GM19328 (cell line): Measurements from ENCODE around the gene CREM.

Experiments used
- ATAC-seq: cut with Tn5 transposase; IDR thresholded peaks from one replicate; pipeline ENCODE4 v1.9.1; 2021; ENCODE audit warnings: mild to moderate bottlenecking, moderate library complexity; ENCODE audit not compliant: unreplicated experiment

The CREM gene

DNA sequence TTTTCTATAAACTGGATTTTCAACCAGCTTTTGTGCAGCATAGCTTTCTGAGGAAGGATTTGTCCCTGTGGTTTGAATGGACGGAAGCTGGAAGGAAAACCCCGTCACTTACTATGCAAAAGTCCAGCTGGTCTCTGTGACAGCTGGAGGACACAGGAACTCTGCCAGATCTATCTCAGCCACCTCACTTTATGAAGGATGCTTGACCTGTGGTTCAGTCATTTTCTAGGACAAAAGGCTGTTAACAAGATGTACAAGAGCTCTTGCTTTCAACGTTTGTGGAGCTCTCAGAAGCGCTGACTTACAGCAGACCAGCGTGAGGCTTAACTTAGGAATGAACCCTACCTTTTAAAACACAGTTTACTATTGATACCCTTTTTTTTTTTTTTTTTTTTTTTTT lies 90.8 kb downstream of the CREM start:
- no peak for ATAC-seq

DNA sequence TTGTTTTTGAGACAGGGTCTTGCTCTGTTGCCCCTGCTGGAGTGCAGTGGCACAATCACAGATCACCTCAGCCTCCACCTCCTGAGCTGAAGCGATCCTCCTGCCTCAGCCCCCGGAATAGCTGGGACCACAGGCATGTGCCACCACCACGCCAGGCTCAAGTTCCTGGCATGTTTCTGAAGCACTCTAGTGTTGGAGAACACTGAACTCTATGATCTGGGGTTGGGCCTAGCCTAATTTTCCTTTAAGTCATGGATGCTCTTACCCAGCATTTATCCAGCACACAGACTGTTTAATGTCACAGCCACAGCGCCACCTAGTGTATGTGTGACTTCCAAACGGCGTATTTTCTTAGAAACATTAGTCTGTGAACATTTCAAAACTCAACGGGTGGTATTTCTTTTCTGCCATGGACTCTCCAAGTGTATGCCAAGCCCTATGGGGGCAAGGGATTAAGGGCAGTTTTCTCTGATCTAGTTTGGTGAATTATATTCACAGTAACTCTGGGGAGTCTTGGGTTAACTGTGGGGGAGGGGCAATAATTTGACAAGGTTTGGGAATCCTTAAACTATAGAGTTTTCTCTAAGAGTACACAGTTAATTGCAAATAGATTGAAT lies 91.8 kb downstream of the CREM start:
- ATAC-seq: peak; percentile 66

DNA sequence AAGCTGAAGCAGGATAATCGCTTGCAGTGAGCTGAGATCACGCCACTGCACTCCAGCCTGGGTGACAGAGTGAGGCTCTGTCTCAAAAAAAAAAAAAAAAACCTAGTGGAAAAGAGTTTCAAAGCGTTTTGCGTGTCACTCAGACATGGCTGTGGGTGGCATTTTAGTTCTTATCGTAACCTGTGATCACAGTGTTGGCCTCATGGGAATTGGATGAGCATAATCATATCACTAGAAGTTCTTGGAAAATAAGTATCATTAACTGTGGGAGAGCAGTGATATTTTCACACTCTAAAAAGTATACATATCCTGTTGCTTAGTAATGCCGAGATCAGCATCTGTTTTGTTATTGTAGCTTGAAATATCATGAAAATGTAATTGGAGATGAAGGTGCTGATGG lies 92.6 kb downstream of the CREM start:
- ATAC-seq: no peak

DNA sequence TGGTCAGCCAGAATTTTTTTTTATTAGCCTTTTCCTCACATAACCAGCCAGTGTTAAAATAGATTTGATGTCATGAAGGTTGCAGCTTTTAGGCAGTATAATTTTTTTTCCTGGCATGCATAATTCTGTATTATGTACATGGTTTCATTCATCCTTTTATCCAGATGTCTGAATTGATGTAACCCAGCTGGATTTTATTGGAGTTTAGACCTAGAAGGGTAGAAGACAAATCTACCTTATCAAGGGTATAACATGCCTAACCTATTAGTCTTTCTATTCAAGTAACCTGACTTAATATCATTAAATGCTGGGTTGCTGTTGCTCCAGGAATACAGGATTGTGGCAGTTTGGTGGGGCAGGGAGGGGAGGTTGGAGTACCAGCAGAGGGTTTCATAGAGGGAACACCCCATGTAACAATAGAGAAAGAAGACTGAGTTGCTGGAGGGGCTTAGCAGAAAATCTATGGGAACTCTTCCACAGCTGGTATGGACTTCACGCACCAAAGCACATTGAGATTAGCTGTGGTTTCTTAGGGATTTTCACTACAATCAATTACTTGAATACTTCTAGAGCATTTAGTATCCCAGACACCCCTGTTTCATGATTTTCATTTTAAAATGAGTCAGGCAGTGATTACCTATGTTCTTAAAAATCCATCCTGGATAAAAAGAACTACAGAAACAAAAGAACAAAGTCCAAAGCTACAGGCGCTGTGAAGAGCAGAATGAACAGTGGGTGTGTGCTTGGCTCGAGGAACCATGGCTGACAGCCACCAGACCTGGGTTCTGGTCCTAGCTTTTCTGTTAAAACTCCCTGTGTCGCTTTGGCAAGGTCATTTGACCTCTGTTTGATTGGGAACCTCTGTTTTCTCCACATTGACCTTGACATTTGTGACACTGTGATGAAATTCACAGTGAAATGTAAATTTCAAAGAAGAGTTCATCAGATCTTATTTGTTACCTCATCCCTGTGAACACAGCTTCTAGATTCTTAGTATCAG lies 93.5 kb downstream of the CREM start:
- no peak for ATAC-seq

DNA sequence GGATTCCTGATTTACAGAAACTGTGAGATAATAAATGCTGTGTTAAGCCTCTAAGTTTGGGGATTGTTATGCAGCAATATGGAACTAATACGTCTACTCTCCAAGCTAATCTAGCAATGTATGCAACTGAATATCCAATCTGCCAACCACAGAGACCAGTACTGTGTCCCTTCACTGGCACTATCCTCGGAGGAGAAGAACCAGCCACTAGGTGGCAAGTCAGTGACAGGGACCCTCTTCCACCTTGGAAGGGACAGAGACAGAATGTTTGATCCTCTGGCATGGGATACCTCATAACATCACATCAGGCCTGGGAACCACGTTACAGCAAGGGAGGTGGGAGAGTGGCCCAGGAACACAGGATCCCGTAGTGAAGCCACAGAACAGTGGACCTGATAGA lies 96.4 kb downstream of the CREM start:
- ATAC-seq: no peak

DNA sequence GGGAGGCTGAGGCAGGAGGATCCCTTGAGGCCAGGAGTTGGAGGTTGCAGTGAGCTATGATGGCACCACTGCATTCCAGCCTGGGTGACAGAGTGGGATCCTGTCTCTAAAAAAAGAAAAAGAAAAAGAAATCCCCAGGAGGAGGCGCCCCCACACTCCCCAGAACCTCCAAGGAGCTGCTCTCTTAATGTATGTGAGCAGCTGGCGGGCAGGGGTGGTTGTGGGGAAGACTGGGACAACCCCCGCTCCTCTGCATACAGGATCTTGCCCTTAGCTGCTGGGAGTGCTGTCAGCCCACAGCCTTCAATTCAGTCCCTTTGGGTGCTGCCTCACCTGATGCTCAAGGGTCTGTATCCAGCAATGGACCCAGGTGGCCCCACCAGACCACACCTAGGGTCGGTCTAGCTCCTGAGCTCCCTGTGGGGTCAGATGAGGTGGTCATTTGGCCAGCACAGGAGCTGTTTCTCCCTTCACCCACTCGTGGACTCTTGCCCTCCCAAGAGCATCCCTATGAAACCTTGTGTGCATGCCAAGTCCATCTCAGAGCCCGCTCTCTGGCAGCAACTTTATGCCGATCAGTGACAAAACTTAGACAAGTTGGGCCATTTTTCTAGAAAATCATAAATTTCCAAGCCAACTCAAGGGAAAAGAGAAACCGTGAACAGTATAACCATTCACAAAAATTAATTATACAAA lies 97.5 kb downstream of the CREM start:
- no peak for ATAC-seq

DNA sequence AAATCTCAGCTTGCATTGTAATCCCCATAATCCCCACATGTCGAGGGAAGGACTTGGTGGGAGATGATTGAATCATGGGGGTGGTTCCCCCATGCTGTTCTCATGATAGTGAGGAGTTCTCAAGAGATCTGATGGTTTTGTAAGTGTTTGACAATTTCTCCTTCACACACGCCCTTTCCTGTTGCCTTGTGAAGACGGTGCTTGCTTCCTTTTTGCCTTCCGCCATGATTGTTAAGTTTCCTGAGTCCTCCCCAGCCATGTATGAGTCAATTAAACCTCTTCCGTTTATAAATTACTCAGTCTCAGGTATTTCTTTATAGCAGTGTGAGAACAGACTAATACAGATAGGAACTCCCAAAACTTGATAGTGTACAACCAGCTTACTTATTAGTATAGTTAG lies 98.6 kb downstream of the CREM start:
- no peak for ATAC-seq

DNA sequence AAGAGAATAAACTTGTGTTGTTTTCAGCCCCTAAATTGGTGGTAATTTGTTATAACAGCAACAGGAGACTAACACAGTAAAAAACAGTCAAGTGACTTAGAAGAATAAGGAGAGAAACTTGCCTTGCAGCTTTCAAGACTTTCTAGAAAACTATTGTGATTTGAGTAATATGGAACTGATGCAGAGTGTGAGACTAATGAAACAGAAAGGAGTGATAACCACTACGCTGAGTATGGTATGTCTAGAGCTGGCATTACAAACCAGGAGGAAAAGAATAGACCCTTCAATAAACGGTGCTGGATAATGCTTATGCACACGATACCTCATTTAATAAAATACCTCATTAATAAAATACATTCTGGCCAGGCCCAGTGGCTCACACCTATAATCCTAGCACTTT lies 99.9 kb downstream of the CREM start:
- ATAC-seq: no peak

DNA sequence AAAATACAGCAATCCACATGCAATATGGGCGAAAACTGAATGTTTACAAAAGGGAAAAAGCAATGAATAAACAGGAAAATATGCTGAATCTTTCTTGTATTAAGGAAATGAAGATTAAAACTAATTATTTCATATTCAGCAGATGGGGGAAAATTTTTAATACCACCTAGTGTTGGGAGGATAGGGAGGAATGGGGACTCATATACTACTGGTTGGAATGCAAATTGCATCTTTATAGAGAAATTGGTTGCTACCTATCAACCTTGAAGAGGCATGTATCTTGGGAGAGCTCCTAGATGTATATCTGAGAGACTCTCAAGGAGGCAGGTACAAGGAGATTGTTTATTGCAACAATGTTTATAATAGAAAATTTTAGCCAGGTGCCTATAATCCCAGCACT lies 101.4 kb downstream of the CREM start:
- ATAC-seq: no peak

DNA sequence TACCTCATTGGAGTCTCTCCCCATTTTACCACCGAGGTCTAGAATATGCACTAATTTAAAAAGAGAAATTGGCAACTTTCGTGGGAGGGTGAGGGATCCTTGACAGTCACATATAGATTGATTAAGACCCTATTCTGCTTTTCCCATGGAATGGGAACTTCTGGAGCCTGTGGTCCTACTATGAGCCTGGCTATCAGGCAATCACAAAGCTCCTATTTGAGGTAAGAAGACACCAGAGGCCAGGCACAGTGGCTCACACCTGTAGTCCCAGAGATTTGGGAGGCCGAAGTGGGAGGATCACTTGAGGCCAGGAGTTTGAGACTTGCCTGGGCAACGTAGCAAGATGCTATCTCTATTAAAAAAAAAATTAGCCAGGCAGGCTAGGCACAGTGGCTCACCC lies 105.0 kb downstream of the CREM start:
- no peak for ATAC-seq

DNA sequence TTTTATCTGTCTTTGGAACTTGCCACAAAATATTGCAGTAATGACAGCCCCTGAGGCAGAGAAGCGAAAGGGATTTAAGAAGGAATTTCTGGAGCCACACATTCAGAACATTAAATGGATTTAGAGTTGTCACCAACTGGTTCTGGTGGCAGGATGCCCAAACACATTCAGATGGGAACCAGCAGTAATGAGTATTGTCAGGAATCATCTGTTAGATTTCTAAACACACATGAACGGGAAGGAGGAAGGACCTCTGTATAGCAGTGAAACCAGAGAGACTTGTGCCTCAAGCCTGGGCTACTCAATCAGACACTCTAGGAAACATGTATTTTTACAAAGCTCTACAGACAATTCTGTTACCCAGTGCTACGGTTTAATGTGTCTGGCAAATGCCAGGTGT lies 105.9 kb downstream of the CREM start:
- ATAC-seq: no peak

DNA sequence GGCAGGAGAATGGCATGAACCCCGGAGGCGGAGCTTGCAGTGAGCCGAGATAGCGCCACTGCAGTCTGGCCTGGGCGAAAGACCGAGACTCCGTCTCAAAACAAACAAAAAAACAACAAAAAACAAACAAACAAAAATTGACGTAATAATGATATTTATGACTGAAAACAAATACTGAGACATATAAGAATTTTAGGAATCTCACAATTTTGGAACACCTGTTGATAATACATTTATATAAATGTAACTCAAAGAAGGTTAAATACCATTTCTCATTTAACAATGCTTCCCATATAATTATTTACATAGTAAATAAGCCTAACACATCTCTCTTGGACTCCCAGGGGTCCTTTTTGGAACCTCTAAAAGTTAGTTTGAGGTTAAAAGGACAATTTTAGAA lies 107.4 kb downstream of the CREM start:
- no peak for ATAC-seq

DNA sequence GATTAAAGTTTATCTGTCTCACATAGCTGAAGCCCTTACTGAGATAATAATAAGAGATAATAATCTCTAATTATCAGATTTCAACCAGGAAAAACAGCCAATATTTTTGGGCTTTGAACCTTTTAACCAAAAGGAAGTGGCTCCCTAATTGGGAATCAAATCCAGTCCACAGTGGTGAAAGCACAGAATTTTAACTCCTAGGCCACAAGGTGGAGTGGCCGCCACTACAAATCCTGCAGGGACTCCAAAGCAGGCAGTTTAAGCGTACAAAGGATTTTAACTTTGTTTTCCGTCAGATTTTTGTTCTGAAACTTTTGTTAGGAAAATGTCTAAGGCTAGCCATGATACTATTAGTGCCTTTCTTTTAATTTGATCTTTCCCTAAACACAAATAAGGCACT lies 110.1 kb downstream of the CREM start:
- ATAC-seq: no peak

DNA sequence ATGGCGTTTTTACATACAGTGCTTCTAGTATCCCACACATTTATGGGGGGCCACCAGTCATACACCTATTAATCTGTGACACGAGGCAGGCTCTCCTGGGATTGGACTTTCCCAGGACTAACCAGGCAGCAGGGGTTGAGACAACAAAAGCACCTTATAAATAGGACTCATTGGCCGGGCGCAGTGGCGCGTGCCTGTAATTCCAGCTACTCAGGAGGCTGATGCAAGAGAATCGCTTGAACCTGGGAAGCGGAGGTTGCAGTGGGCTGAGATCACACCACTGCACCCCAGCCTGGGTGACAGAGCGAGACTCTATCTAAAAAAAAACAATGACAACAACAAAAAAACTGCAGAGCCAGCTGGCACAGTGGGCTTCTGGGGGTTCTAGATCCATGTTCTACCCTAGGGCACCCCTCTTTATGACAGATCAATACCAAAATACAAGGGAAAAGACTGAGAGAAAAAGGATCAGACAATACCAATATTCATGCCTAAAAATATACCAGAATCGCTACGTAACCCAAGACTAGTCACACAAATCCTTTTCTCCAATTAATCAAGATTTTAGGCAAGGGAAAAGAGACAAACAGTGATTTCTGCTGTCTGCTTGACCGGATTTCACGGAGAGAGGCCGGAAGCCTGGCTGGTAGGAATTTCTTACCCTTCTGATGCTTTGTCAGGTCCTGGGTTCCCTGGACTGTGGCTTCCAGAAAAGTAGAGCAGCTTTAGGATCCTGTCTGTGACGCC lies 111.3 kb downstream of the CREM start:
- no peak for ATAC-seq

DNA sequence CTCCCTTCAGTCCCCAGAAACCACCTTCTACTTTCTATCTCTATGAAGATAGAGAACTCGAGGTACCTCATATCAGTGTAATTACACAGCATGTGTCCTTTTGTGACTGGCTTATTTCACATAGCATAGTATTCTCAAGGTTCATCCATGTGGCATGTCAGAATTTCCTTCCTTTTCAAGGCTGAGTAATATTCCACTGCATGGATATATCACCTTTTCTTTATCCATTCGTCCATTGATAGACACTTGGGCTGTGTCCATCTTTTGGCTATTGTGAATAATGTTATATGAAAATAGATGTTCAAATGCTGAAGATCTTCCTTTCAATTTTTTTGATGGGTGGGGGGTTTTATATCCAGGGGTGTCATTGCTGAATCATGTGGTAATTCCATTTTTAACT lies 117.9 kb downstream of the CREM start:
- ATAC-seq: no peak

DNA sequence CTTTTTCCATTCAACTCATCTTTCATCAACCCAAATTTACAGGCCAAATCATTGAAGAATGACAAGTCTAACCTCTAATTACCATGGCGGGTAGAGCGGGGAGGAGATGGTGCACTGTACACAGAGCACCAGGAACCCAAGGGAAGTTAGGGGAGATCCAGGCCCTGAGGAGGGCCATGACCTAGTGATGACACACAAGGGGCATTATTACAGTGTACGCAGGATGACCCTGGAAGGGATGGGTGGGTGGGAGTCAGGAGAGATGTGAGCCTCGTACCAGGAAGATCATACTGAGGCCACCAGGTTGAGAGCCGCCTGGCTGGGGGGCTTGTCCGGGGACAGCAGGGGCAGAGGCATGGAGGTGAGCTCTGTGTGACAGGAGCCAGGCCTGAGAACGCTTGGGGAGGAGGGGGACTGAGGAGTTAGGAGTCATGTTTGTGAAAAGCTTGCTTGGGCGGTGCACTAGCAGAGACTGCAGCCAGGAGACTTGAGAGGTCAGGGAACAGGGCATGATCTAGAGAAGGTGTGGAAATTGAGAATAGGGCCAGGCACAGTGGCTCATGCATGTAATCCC lies 120.2 kb downstream of the CREM start:
- no peak for ATAC-seq

DNA sequence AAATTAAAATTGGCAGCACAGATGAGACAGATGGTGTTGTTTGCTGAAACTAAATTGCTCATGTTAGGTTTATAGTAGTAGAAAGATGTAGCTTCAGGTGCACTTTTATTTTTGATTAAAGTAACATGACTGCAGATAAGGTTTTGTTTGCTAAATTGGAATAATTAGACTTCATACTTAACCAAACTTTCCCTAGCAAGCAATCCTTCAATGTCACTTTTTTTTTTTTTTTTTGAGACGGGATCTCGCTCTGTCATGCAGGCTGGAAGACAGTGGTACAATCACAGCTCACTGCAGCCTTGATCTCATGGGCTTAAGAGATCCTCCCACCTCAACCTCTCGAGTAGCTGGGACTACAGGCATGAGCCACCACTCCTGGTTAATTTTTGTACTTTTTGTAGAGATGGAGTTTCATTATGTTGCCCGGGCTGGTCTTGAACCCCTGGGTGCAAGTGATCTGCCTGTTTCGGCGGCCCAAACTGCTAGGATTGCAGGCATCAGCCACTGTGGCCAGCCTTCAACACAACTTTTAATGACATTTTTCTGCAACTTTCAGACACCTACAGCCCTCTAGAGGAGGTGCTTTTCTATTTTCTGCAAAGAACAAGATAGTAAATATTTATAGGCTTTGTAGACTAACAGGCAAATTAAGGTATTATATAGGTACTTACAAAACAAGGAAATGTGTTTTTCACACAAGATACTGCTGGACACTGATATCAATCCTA lies 124.9 kb downstream of the CREM start:
- no peak for ATAC-seq

DNA sequence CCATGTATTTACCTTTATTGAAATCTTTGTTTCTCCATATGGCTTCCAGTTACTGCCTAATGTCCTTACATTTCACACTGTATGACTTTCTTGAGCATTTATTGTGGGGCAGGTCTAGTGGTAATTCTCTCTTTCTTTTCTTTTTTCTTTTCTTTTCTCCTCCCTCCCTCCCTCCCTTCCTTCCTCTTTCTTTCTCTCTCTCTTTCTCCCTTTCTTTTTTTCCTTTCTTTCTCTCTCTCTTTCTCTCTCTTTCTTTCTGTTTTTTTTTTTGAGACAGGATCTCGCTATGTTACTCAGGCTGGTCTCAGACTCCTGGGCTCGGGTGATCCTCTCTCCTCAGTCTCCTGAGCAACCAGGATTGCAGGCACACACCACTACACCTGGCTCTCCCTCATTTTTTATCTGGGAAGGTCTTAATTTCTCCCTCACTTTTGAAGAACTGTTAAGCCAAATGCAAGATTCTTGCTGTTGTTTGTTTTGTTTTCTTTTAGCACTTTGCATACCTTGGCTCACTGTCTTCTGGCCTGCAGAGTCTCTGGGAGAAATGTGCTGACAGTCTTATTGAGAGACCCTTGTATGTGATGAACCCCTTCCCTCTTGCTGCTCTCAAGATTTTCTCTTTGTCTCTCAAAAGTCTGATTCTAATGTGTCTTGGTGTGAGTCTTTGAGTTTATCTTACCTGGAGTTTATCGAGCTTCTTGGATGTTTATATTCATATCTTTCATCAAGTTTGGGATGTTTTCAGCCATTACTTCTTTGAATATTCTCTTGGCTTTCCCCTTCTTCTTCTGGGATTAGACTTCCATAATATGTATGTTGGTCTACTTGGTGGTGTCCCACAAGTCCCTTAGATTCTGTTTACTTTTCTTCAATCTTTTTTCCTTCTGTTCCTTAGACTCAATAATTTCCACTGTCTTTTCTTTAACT lies 130.7 kb downstream of the CREM start:
- no peak for ATAC-seq

DNA sequence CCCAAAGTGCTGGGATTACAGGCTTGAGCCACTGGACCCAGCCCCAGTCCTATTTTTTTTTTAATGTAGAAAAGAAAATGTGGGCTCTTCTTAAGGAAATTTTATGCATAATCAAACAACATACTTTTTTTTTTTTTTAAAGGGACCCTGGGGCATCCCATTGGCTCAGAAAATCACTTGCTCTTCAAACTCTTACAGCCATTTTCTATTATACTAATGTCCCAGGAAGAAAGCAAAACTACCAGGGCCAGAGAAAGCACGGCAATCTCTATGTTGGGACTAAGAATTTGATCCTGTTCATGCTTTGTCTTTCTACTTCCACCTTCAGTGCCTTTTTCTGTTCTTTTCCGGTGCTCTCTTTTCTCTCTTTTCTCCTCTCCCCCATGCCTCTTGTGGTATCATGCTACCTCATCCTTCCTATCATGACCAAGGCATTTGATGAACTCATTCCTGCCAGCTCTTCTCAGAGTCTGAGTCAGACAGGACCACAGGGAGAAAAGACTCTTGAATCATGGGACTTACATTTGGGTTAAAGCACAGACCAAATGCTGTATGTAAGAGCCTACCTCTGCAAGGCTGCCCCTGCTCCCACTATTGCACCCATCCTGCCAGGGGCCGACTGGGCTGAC lies 133.2 kb downstream of the CREM start:
- ATAC-seq: no peak
